ENCODE results near the gene SVIL. TPM values are rescaled to one million over a fixed set of nuclear protein-coding genes. Genes with fewer than 3 reads are reported as not detected.
A peak's percentile ranks its signal among the peaks of the same experiment; 100 is the strongest.
"Not testable (repeated sequence)": the region's sequence is repeated elsewhere in the genome, so short reads cannot be mapped to it uniquely, and the experiment has no call there.

SVIL gene
- total RNA-seq, 1 donor: 309 TPM

DNA sequence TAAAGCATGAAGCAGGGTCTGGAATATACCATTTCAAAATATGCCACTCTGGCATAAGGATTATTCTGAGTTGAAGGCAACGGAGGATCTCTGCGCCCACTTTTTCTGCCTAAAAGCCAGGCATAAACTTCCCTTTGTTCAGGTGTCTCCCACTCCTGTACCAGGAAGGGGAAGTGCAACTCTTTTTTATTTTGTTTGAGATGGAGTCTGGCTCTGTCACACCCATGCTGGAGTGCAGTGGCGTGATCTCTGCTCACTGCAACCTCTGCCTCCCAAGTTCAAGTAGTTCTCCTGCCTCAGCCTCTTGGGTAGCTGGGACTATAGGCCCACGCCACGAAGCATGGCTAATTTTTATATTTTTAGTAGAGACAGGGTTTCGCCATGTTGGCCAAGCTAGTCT, 18.2 kb downstream of the SVIL start:
- DNase-seq (ENCODE audit: low read depth): no peak
- TF ChIP-seq, protein P1, sequence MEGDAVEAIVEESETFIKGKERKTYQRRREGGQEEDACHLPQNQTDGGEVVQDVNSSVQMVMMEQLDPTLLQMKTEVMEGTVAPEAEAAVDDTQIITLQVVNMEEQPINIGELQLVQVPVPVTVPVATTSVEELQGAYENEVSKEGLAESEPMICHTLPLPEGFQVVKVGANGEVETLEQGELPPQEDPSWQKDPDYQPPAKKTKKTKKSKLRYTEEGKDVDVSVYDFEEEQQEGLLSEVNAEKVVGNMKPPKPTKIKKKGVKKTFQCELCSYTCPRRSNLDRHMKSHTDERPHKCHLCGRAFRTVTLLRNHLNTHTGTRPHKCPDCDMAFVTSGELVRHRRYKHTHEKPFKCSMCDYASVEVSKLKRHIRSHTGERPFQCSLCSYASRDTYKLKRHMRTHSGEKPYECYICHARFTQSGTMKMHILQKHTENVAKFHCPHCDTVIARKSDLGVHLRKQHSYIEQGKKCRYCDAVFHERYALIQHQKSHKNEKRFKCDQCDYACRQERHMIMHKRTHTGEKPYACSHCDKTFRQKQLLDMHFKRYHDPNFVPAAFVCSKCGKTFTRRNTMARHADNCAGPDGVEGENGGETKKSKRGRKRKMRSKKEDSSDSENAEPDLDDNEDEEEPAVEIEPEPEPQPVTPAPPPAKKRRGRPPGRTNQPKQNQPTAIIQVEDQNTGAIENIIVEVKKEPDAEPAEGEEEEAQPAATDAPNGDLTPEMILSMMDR (IDR thresholded peaks at IDR 0.05; ENCODE audit: insufficient read depth, low read length): no peak
- no peak overlapping the region for H3K4me3 ChIP-seq (ENCODE audit: low read depth, low read length)

DNA sequence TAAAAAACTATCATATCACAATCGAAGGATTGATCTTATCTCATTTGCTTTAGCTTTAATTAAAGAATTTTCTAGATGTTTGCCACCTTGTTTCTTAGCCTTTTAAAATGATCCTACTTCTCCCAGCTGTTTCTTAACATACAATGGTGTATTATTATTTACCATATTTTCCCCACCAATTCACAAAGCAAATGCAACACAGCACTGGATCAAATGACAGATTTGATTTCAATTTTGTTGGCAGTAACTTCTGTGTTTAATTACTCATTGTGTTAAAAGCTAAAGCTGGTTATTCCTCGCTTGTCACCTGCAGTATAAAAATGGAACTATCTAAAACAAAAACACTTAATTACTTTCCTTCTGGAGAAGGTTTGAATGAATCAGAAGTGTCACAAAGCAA, 19.6 kb downstream of the SVIL start:
- TF ChIP-seq, protein P1 (IDR thresholded peaks at IDR 0.05; ENCODE audit: insufficient read depth, low read length): no peak
- DNase-seq (ENCODE audit: low read depth): no peak
- H3K4me3 ChIP-seq (ENCODE audit: low read depth, low read length): no peak overlapping the region

GRCh38 chr10:29614289-29614688, 20.5 kb downstream of the SVIL start:
- not testable (repeated sequence) for DNase-seq (ENCODE audit: low read depth); H3K4me3 ChIP-seq (ENCODE audit: low read depth, low read length)

- TF ChIP-seq, protein P1 (IDR thresholded peaks at IDR 0.05; ENCODE audit: insufficient read depth, low read length): no peak
- DNase-seq (ENCODE audit: low read depth): no peak
- no peak overlapping the region for H3K4me3 ChIP-seq (ENCODE audit: low read depth, low read length)
These were observed 21.0 kb downstream of the SVIL start for GRCh38 chr10:29613791-29614190.

- DNase-seq (ENCODE audit: low read depth): no peak
- TF ChIP-seq, protein P1 (IDR thresholded peaks at IDR 0.05; ENCODE audit: insufficient read depth, low read length): no peak
- H3K4me3 ChIP-seq (ENCODE audit: low read depth, low read length): no peak overlapping the region
These were observed 21.6 kb downstream of the SVIL start for GRCh38 chr10:29613196-29613595.

GRCh38 chr10:29612657-29613056, 22.1 kb downstream of the SVIL start:
- no peak overlapping the region for H3K4me3 ChIP-seq (ENCODE audit: low read depth, low read length)

GRCh38 chr10:29611781-29612381, 22.9 kb downstream of the SVIL start:
- DNase-seq (ENCODE audit: low read depth): peak; percentile 47
- TF ChIP-seq, protein P1 (IDR thresholded peaks at IDR 0.05; ENCODE audit: insufficient read depth, low read length): no peak
- no peak overlapping the region for H3K4me3 ChIP-seq (ENCODE audit: low read depth, low read length)

More at GRCh38 chr10:29612657-29613056, 22.1 kb downstream of the SVIL start:
- TF ChIP-seq, protein P1 (IDR thresholded peaks at IDR 0.05; ENCODE audit: insufficient read depth, low read length): no peak
- DNase-seq (ENCODE audit: low read depth): no peak
